ENCODE results near the gene DEPDC5. TPM values are rescaled to one million over a fixed set of nuclear protein-coding genes. Genes with fewer than 3 reads are reported as not detected.

The DEPDC5 gene
- total RNA-seq, 1 experiment from 2014 or later: 16.7 TPM

GRCh38 chr22:31841078-31841827, 87.4 kb downstream of the DEPDC5 start:
- H3K27ac ChIP-seq: no peak overlapping the region
- no peaks in the 10 kb centered on the region for H3K9me3 ChIP-seq (replicated peaks)
- H3K4me1 ChIP-seq: no peaks in the 10 kb centered on the region
- DNase-seq: no peak
- H3K4me3 ChIP-seq: no peak overlapping the region
- H3K36me3 ChIP-seq: peaks cover 13% of the 10 kb centered on the region; the same call in 1 of the 2 replicates
- no peaks in the 10 kb centered on the region for H3K27me3 ChIP-seq

GRCh38 chr22:31843526-31843925, 89.7 kb downstream of the DEPDC5 start:
- Histone ChIP-seq H3K36me3 (peaks cover 27% of the 10 kb centered on the region; the same call in 1 of the 2 replicates), H3K4me1 (no peaks in the 10 kb centered on the region), H3K4me3 (no peak overlapping the region), H3K27me3 (no peaks in the 10 kb centered on the region), H3K27ac (no peak overlapping the region), H3K9me3 (replicated peaks) (no peaks in the 10 kb centered on the region)
- DNase-seq: no peak

GRCh38 chr22:31844941-31845340, 91.1 kb downstream of the DEPDC5 start:
- no peaks in the 10 kb centered on the region for H3K9me3 ChIP-seq (replicated peaks)
- H3K4me3 ChIP-seq: no peak overlapping the region
- no peak for DNase-seq
- no peaks in the 10 kb centered on the region for H3K27me3 ChIP-seq
- peaks cover 27% of the 10 kb centered on the region for H3K36me3 ChIP-seq
- no peaks in the 10 kb centered on the region for H3K4me1 ChIP-seq
- H3K27ac ChIP-seq: no peak overlapping the region

- DNase-seq: peak in 1 of 2 experiments; percentile 10
- Histone ChIP-seq H3K36me3 (peaks cover 27% of the 10 kb centered on the region), H3K9me3 (replicated peaks) (no peaks in the 10 kb centered on the region), H3K27me3 (no peaks in the 10 kb centered on the region), H3K4me3 (no peak overlapping the region), H3K4me1 (no peaks in the 10 kb centered on the region), H3K27ac (no peak overlapping the region)
Measured at GRCh38 chr22:31846161-31847115, 92.6 kb downstream of the DEPDC5 start.

GRCh38 chr22:31848411-31848810, 94.6 kb downstream of the DEPDC5 start:
- Histone ChIP-seq H3K36me3 (peaks cover 27% of the 10 kb centered on the region), H3K4me1 (no peaks in the 10 kb centered on the region), H3K4me3 (no peak overlapping the region), H3K27me3 (no peaks in the 10 kb centered on the region), H3K27ac (no peak overlapping the region), H3K9me3 (replicated peaks) (no peaks in the 10 kb centered on the region)
- no peak for DNase-seq

GRCh38 chr22:31850135-31850534, 96.3 kb downstream of the DEPDC5 start:
- H3K27ac ChIP-seq: no peak overlapping the region
- H3K27me3 ChIP-seq: no peaks in the 10 kb centered on the region
- DNase-seq: no peak
- peaks cover 23% of the 10 kb centered on the region for H3K36me3 ChIP-seq
- H3K4me1 ChIP-seq: no peaks in the 10 kb centered on the region
- no peak overlapping the region for H3K4me3 ChIP-seq
- H3K9me3 ChIP-seq (replicated peaks): no peaks in the 10 kb centered on the region

- DNase-seq: no peak
- H3K36me3 ChIP-seq: peaks cover 5% of the 10 kb centered on the region
Measured at GRCh38 chr22:31852691-31853421, 99.0 kb downstream of the DEPDC5 start.

GRCh38 chr22:31853736-31854495, 100.1 kb downstream of the DEPDC5 start:
- DNase-seq: no peak
- no peak overlapping the region for H3K27ac ChIP-seq
- H3K36me3 ChIP-seq: no peaks in the 10 kb centered on the region; the same call in 1 of the 2 replicates
- H3K4me3 ChIP-seq: no peak overlapping the region
- H3K27me3 ChIP-seq: no peaks in the 10 kb centered on the region
- H3K4me1 ChIP-seq: no peaks in the 10 kb centered on the region
- H3K9me3 ChIP-seq (replicated peaks): no peaks in the 10 kb centered on the region

More at GRCh38 chr22:31852691-31853421, 99.0 kb downstream of the DEPDC5 start:
- H3K27ac ChIP-seq: no peak overlapping the region
- no peak overlapping the region for H3K4me3 ChIP-seq
- H3K9me3 ChIP-seq (replicated peaks): no peaks in the 10 kb centered on the region
- H3K27me3 ChIP-seq: no peaks in the 10 kb centered on the region
- no peaks in the 10 kb centered on the region for H3K4me1 ChIP-seq

- Histone ChIP-seq H3K4me1 (no peaks in the 10 kb centered on the region), H3K9me3 (replicated peaks) (no peaks in the 10 kb centered on the region), H3K4me3 (no peak overlapping the region), H3K27me3 (no peaks in the 10 kb centered on the region), H3K36me3 (no peaks in the 10 kb centered on the region; the same call in 1 of the 2 replicates), H3K27ac (no peak overlapping the region)
- no peak for DNase-seq
Measured at GRCh38 chr22:31857247-31857646, 103.4 kb downstream of the DEPDC5 start.

GRCh38 chr22:31861226-31861840, 107.5 kb downstream of the DEPDC5 start:
- no peak overlapping the region for H3K27ac ChIP-seq
- no peaks in the 10 kb centered on the region for H3K9me3 ChIP-seq (replicated peaks)
- no peak overlapping the region for H3K4me3 ChIP-seq
- no peaks in the 10 kb centered on the region; the same call in 1 of the 2 replicates for H3K36me3 ChIP-seq
- no peaks in the 10 kb centered on the region for H3K27me3 ChIP-seq
- no peaks in the 10 kb centered on the region for H3K4me1 ChIP-seq
- no peak for DNase-seq

GRCh38 chr22:31866918-31867317, 113.1 kb downstream of the DEPDC5 start:
- H3K27me3 ChIP-seq: no peaks in the 10 kb centered on the region
- no peaks in the 10 kb centered on the region for H3K4me1 ChIP-seq
- no peak for DNase-seq
- no peaks in the 10 kb centered on the region for H3K9me3 ChIP-seq (replicated peaks)
- H3K27ac ChIP-seq: no peak overlapping the region
- no peak overlapping the region for H3K4me3 ChIP-seq
- no peaks in the 10 kb centered on the region for H3K36me3 ChIP-seq

GRCh38 chr22:31867386-31868153, 113.8 kb downstream of the DEPDC5 start:
- Histone ChIP-seq H3K36me3 (no peaks in the 10 kb centered on the region), H3K27me3 (no peaks in the 10 kb centered on the region), H3K9me3 (replicated peaks) (no peaks in the 10 kb centered on the region), H3K4me3 (no peak overlapping the region), H3K4me1 (no peaks in the 10 kb centered on the region), H3K27ac (no peak overlapping the region)
- DNase-seq: no peak

GRCh38 chr22:31869739-31870138, 115.9 kb downstream of the DEPDC5 start:
- Histone ChIP-seq H3K4me1 (no peaks in the 10 kb centered on the region), H3K27ac (no peak overlapping the region), H3K4me3 (no peak overlapping the region), H3K27me3 (no peaks in the 10 kb centered on the region), H3K36me3 (peaks cover 3% of the 10 kb centered on the region; the same call in 1 of the 2 replicates), H3K9me3 (replicated peaks) (no peaks in the 10 kb centered on the region)
- DNase-seq: no peak
